TTC549 (cell line): ENCODE measurements around the gene RNF183.
"Not testable (repeated sequence)": the region's sequence is repeated elsewhere in the genome, so short reads cannot be mapped to it uniquely, and the experiment has no call there.

ENCODE experiments used
- FAIRE-seq: peaks from 2 replicates; lab custom pipeline; 2012; peaks lifted over from hg19 to GRCh38; lab: Jason Lieb, UNC

The RNF183 gene

DNA sequence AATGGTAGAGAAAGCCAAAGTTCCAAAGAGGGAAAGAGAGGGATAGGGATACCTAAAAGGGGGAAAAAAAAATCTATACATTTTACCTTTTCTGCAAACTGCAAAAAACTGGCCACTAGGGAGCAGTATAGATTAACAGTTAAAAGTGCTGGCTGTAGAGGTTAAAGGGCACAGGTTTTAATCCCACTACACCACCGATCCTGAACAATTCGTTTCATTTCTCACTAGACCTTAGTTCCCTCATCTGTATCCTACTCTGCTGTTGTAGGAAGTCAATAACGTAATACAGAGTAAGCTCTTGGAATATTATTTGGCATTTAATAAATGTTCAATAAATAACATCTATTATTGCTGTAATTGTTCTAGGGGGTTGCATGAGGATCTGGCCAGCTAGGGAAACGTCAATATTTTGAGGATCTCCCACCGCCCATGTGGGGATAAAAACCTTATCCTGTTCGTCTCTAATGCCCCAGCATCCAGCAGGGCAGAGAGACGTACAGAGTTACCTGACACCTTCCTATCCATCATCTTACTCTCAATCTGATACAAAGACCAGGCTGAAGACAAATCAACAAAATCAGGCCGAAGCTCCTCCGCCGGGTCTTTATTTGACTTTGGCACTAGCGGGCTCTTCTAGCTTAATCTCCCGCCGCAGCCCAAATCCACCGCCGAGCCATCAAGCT is 28.6 kb downstream of the RNF183 start:
- no peak for FAIRE-seq

- no peak for FAIRE-seq
Measured at GRCh38 chr9:113269871-113270270, 33.3 kb downstream of the RNF183 start.

- no peak for FAIRE-seq
Measured at GRCh38 chr9:113269355-113269754, 33.8 kb downstream of the RNF183 start.

GRCh38 chr9:113267911-113268566 is 35.1 kb downstream of the RNF183 start:
- FAIRE-seq: no peak

DNA sequence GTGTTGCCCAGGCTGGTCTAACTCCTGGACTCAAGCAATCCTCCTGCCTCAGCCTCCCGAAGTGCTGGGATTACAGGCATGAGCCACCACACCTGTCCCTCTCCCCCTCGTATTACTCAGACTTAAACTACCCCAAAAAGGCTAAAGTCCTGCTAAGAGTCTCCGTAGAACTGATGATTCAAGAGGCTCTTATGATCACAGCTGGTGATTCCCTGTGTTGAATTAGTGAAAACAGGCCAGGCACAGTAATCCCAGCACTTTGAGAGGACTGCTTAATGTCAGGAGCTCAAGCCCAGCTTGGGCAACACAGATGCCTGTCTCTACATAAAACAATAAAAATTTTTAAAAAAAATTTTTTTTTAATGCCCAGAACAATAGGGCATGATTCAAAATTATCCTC is 37.0 kb downstream of the RNF183 start:
- no peak for FAIRE-seq

- FAIRE-seq: no peak
Measured at GRCh38 chr9:113261917-113262671, 41.1 kb downstream of the RNF183 start.

DNA sequence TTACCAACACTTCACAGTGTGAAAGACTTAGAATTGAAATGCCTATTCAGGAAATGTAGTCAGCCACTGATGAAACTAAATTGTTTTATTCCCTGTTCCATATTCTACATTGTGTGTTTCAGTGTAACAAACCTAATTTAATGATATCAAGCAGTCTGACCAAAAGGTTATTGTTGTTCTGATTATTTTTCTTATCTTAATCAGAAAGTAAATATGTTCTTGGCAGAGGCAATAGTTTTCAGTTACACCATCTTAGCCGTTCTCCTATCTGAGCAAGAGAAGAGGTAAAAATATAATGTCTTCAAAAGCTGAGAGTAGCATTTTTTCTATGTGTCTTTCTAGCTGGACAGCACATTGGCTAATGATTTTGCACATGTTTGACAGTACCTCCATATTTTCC is 44.9 kb downstream of the RNF183 start:
- no peak for FAIRE-seq

GRCh38 chr9:113257863-113258262 is 45.3 kb downstream of the RNF183 start:
- no peak for FAIRE-seq

DNA sequence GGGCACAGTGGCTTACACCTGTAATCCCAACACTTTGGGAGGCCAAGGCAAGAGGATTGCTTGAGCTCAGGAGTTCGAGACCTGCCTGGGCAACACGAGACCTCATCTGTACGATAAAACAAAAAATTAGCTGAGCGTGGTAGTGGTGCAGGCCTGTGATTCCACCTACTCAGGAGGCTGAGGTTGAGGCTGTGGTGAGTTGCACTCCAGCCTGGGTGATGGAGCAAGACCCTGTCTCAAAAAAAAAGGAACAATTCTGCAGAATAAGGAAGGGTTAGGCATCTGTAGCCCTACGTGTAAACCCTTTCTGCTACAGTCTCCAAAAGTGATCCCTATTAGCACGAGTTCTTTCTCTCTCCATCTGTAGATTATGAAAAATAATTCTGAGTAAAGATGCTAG is 47.7 kb downstream of the RNF183 start:
- FAIRE-seq: no peak

- FAIRE-seq: no peak
Measured at GRCh38 chr9:113254991-113255390, 48.2 kb downstream of the RNF183 start.

- no peak for FAIRE-seq
Measured at GRCh38 chr9:113250807-113251206, 52.4 kb downstream of the RNF183 start.

- not testable (repeated sequence) for FAIRE-seq
Measured at GRCh38 chr9:113249661-113250060, 53.5 kb downstream of the RNF183 start.

DNA sequence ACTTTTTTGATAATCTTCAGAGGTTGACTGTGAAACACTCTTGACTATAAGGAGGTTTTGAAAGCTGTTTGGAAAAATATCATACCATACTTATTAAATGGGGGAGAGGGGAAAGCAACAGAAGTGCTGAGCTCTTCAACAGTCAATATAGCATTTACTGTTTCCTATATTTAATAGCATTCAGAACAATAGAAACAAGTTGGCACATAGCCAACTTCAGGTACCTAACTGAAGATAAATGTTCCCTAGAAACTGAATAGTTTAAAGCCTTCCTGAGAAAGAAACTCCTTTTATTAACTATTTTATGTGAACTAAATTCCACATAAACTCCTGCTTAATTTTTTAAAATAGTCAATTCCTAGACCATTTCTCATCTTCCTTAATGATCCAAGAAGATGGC is 55.5 kb downstream of the RNF183 start:
- no peak for FAIRE-seq
